Motor neuron (in vitro differentiated cells): Measurements from ENCODE around the gene GUSB. TPM values are rescaled to one million over a fixed set of nuclear protein-coding genes. Genes with fewer than 3 reads are reported as not detected.
A peak's percentile ranks its signal among the peaks of the same experiment; 100 is the strongest.
"Not testable (repeated sequence)": the region's sequence is repeated elsewhere in the genome, so short reads cannot be mapped to it uniquely, and the experiment has no call there.

Source experiments
- ATAC-seq, 8 experiments: fragments of 200-7000 bp; cut with Tn5 transposase; replicated peaks in 6 of 8; 2 replicates each; pipeline ENCODE4 v1.8.0; 2021; ENCODE audit warnings: mild to moderate bottlenecking in 8 of 8, moderate library complexity in 8 of 8
- H3K27ac ChIP-seq, 2 donors: fragments of 250-450 bp; sonication (Bioruptor Pico); 2 replicates each; pipeline ENCODE4 v1.9.0; 2021; ENCODE audit warnings: antibody characterized with exemption in 2 of 2, mild to moderate bottlenecking in 2 of 2, moderate library complexity in 1 of 2
- H3K4me1 ChIP-seq, 2 donors: fragments of 250-450 bp; sonication (Bioruptor Pico); replicated peaks in 1 of 2; 2 replicates each; pipeline ENCODE4 v1.6.1; 2021; ENCODE audit warnings: antibody characterized with exemption in 2 of 2, mild to moderate bottlenecking in 2 of 2, moderate library complexity in 1 of 2
- H3K4me3 ChIP-seq, 5 donors: fragments of 250-450 bp; sonication (Bioruptor Pico); 2 replicates each; pipeline ENCODE4 v1.9.0; 2021; ENCODE audit warnings: antibody characterized with exemption in 5 of 5, mild to moderate bottlenecking in 5 of 5, moderate library complexity in 4 of 5
- WGBS, 10 experiments: fragments of 450-650 bp; shearing (Covaris generic); methylation state at CpG; one replicate each; pipeline ENCODE4 v1.0.0; 2022; 5-methylcytosine and 5-hydroxymethylcytosine counted together
- in situ Hi-C, 9 experiments: fragments of 400-800 bp; cut with MboI; loops; one replicate each; pipeline ENCODE4 v1.15.0; 2021; ENCODE audit warnings: low sequenced_read_pairs in 9 of 9, low pct_unique_long_range_greater_than_20kb in 2 of 9; ENCODE audit not compliant: unreplicated experiment in 9 of 9
- total RNA-seq, 8 experiments: library from RNA; unstranded; fragments of 300-600 nt; gene quantifications; 2 replicates each; pipeline versions ENCODE4 v1.2.3 to v1.2.4, GENCODE V29; 2022

Gene GUSB
- total RNA-seq, 8 experiments from 2014 or later, result 9.9 to 48.5 (median 18.0) TPM

GRCh38 chr7:65946904-65947303, 35.1 kb downstream of the GUSB start:
- no peaks in the 10 kb centered on the region for H3K4me1 ChIP-seq
- 46 to 100% (median 87%) methylated on average over 2 to 4 of the region's 4 CpGs for WGBS, 10 experiments
- no peak overlapping the region for H3K27ac ChIP-seq
- in situ Hi-C loops, result no loop called here
- H3K4me3 ChIP-seq, result no peak overlapping the region
- no peak for ATAC-seq

DNA sequence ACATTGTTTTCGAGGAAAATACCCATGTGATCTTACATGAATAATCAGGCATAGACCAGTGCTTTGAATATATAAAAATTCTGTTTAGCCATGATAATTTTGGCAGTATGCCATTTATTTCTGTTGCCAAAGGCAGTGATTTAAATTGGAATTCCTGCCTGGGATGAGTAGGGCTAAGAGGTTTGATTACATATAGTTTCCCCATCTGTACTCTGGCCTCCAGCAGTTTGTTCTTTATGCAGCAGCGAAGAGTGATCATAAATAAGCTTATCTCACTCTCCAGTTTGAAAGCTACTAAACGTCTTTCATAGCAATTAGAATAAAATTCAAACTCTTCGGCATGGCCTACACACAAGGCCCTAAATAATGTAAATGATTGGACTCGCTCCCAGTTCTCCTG, 36.2 kb downstream of the GUSB start:
- H3K4me1 ChIP-seq, H3K4me3 ChIP-seq, H3K27ac ChIP-seq, in situ Hi-C loops: not testable (repeated sequence)
- ATAC-seq, result peak in 6 of 8 experiments; percentile 22 to 97 (median 80)
- no CpG with 5 or more reads among the region's 5 CpGs for WGBS, 10 experiments

GRCh38 chr7:65938336-65938895, 43.6 kb downstream of the GUSB start:
- no peak overlapping the region for H3K27ac ChIP-seq
- H3K4me3 ChIP-seq, result no peak overlapping the region
- no peaks in the 10 kb centered on the region for H3K4me1 ChIP-seq
- ATAC-seq, result peak in 3 of 8 experiments; percentile 47 to 92 (median 81)
- WGBS, 10 experiments, result 0 to 100% (median 86%) methylated on average over 1 to 6 of the region's 7 CpGs
- in situ Hi-C loops, result no loop called here

DNA sequence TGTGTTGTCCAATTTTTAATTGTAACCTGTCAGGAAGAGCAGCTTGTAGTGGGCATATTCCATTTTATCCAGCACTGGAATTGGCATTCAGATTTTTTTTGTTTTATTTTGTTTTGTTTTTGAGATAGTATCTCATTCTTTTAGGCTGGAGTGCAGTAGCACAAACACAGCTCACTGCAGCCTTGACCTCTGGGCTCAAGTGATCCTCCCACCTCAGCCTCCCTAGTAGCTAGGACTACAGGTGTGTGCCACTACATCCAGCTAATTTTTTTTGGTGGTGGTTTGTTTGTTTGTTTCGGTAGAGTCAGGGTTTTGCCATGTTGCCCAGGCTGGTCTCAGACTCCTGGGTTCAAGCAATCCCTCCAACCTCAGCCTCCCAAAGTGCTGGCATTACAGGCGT, 44.7 kb downstream of the GUSB start:
- ATAC-seq, result no peak
- 80 to 100% (median 100%) methylated on average over 1 to 2 of the region's 2 CpGs; no CpG with 5 or more reads in 3 of the 10 experiments for WGBS, 10 experiments
- in situ Hi-C loops, result no loop called here

DNA sequence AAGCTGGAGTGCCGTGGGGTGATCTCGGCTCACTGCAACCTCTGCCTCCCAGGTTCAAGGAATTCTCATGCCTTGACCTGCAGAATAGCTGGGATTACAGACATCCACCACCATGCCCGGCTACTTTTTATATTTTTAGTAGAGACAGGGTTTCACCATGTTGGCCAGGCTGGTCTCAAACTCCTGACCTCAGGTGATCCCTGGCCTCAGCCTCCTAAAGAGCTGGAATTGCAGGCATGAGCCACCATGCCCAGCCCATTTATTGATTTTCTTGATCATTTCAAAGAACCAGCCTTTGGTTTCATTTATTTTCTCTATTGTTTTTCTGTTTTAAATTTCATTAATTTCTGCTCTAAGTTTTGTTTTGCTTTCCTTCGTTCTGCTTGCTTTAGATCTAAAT, 50.3 kb downstream of the GUSB start:
- H3K4me1 ChIP-seq, result peaks cover 0 to 12% of the 10 kb centered on the region in 2 donors
- no peak overlapping the region for H3K27ac ChIP-seq
- WGBS, 10 experiments, result 67 to 100% (median 92%) methylated on average over 1 to 4 of the region's 4 CpGs; no CpG with 5 or more reads in 1 of the 10 experiments
- in situ Hi-C loops, result no loop called here
- no peak for ATAC-seq
- H3K4me3 ChIP-seq, result no peak overlapping the region

More for the DNA sequence above, 44.7 kb downstream of the GUSB start:
- H3K27ac ChIP-seq, result no peak overlapping the region
- H3K4me1 ChIP-seq, result no peaks in the 10 kb centered on the region
- H3K4me3 ChIP-seq, result no peak overlapping the region

- H3K27ac ChIP-seq, result no peak overlapping the region
- ATAC-seq, result no peak
- no peak overlapping the region for H3K4me3 ChIP-seq
- in situ Hi-C loops, result no loop called here
- H3K4me1 ChIP-seq, result peaks cover 0 to 12% of the 10 kb centered on the region in 2 donors
- WGBS, 10 experiments, result 64 to 100% (median 69%) methylated on average over 2 to 5 of the region's 6 CpGs; no CpG with 5 or more reads in 1 of the 10 experiments
Observed at GRCh38 chr7:65927489-65928448, 54.2 kb downstream of the GUSB start.

- Histone ChIP-seq H3K4me3 (no peak overlapping the region), H3K4me1 (peaks cover 0 to 12% of the 10 kb centered on the region in 2 donors), H3K27ac (no peak overlapping the region)
- ATAC-seq, result no peak
- in situ Hi-C loops, result no loop called here
Observed at GRCh38 chr7:65926588-65926987, 55.4 kb downstream of the GUSB start.

GRCh38 chr7:65925040-65925439, 57.0 kb downstream of the GUSB start:
- WGBS, 10 experiments, result 40 to 100% (median 86%) methylated on average over 1 to 3 of the region's 3 CpGs; no CpG with 5 or more reads in 1 of the 10 experiments
- Histone ChIP-seq H3K4me3 (no peak overlapping the region), H3K4me1 (no peaks in the 10 kb centered on the region), H3K27ac (no peak overlapping the region)
- in situ Hi-C loops, result no loop called here
- ATAC-seq, result no peak

GRCh38 chr7:65924193-65924592, 57.8 kb downstream of the GUSB start:
- H3K4me1 ChIP-seq, result no peaks in the 10 kb centered on the region
- in situ Hi-C loops, result no loop called here
- no peak overlapping the region for H3K4me3 ChIP-seq
- no peak for ATAC-seq
- 86 to 100% (median 96%) methylated on average over 1 to 4 of the region's 4 CpGs; no CpG with 5 or more reads in 1 of the 10 experiments for WGBS, 10 experiments
- H3K27ac ChIP-seq, result no peak overlapping the region

- in situ Hi-C loops, result no loop called here
- ATAC-seq, result no peak
- Histone ChIP-seq H3K4me1 (no peaks in the 10 kb centered on the region), H3K27ac (no peak overlapping the region), H3K4me3 (no peak overlapping the region)
- WGBS, 10 experiments, result 80 to 100% (median 92%) methylated on average over 1 to 4 of the region's 4 CpGs; no CpG with 5 or more reads in 1 of the 10 experiments
Observed at GRCh38 chr7:65923316-65923715, 58.7 kb downstream of the GUSB start.

DNA sequence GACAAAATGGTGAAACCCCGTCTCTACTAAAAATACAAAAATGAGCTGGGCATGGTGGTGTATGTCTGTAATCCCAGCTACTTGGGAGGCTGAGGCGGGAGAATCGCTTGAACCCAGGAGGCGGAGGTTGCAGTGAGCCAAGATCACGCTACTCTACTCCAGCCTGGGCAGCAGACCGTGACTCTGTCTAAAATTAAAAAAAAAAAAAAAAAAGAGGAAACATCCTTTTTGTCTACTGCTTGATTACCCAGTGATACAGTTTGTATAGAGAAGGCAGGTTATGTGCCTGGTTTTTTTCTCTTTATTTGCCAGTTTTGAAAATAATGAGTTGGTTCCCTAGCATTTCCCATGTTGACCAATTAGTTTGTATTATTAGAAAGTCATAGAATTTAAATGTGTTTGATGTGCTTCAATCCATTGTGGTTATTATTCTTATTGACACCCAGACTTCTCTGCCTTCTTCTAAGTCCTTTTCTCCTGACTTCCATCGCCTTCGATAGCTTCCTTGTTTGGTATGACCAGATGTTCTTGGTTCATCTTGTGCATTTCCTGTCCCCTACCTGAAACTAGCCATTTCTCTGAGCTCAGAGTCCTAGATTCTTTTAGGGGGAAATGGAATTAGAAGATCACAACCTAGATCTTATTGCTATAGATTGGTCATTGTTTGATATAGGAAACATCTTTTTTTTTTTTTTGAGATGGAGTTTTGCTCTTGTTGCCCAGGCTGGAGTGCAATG, 65.9 kb downstream of the GUSB start:
- Histone ChIP-seq H3K4me1 (peaks cover 0 to 9% of the 10 kb centered on the region in 2 donors), H3K4me3 (no peak overlapping the region), H3K27ac (no peak overlapping the region)
- no peak for ATAC-seq
- WGBS, 10 experiments, result 92 to 100% (median 100%) methylated on average over 1 to 8 of the region's 8 CpGs
- in situ Hi-C loops, result no loop called here

DNA sequence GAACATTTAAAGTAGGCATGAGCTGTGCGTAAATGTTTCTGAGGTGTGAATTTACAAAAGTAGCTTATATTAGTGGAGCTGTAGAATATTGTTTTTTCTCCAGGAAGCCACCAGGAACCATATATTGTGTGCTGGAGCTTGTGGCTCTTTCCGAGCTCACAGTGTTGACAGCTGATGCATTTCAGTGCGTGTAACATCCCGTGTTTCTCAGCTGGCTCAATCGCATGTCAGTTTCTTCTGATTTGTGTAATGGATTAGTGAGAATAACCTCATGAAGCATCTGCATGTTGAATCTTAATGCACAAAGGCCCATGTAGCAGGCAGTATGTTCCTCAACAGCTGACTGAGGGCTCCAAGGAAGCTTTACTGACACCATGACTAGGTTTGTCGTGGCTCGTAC, 69.8 kb downstream of the GUSB start:
- H3K4me3 ChIP-seq, result no peak overlapping the region
- ATAC-seq, result peak in 5 of 8 experiments; percentile 59 to 90 (median 68)
- peaks cover under 1 to 9% of the 10 kb centered on the region in 2 donors for H3K4me1 ChIP-seq
- in situ Hi-C loops, result no loop called here
- H3K27ac ChIP-seq, result peak overlapping the region in 1 of 2 donors; percentile 27
- 75 to 100% (median 95%) methylated on average over 1 to 7 of the region's 7 CpGs; no CpG with 5 or more reads in 1 of the 10 experiments for WGBS, 10 experiments
